Body of pancreas (tissue), 4 donors: ENCODE measurements around the gene CRAT.

ENCODE experiments used
- POLR2A ChIP-seq, 3 donors: fragments of 450-650 bp; IDR thresholded peaks; one replicate each; pipeline ENCODE4 v1.6.1; 2016; ENCODE audit warnings: antibody characterized with exemption in 3 of 3, mild to moderate bottlenecking in 2 of 3
- TF ChIP-seq, protein P1 (sequence below), 7 experiments: fragments of 450-650 bp in 4 of 7; fragments of 200-600 bp in 3 of 7; sonication (generic) in 3 of 7; IDR thresholded peaks; one replicate each; pipeline ENCODE4 v1.5.1; 2016 to 2019; ENCODE audit warnings: antibody characterized with exemption in 7 of 7

DNA sequence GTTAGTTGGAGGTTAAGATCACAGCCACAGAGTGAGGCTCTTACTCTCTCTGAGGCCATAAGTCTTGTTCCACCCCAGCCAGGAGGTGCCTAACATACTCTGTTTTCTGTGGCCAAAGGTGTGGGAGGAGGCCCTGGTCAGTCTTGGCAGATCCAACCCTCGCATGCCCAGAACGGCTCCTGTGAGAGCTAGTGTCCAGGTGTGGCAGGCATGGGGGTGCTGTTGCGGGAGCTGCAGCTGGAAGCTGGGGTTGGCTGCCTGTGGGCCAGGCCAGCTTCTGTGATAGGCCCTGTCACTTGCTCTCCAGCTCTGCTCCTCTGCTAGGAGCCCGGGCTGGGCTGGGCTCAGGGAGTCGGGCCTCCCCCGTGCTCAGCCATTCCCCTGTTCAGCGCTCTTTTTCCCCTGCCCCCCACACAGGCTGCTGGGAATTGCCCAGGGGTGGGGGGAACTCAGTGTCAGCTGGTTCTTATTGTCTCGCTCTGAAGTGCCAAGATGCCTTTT lies 35.9 kb upstream of the CRAT start:
- TF ChIP-seq, protein P1, sequence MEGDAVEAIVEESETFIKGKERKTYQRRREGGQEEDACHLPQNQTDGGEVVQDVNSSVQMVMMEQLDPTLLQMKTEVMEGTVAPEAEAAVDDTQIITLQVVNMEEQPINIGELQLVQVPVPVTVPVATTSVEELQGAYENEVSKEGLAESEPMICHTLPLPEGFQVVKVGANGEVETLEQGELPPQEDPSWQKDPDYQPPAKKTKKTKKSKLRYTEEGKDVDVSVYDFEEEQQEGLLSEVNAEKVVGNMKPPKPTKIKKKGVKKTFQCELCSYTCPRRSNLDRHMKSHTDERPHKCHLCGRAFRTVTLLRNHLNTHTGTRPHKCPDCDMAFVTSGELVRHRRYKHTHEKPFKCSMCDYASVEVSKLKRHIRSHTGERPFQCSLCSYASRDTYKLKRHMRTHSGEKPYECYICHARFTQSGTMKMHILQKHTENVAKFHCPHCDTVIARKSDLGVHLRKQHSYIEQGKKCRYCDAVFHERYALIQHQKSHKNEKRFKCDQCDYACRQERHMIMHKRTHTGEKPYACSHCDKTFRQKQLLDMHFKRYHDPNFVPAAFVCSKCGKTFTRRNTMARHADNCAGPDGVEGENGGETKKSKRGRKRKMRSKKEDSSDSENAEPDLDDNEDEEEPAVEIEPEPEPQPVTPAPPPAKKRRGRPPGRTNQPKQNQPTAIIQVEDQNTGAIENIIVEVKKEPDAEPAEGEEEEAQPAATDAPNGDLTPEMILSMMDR (IDR thresholded peaks at IDR 0.05) = no peak
- no peak for TF ChIP-seq POLR2A (IDR thresholded peaks at IDR 0.05)
